Astrocyte (in vitro differentiated cells and primary cell): ENCODE measurements around the gene SBNO2.

ENCODE experiments used
- CTCF ChIP-seq: IDR thresholded peaks from 2 replicates; pipeline ENCODE4 v1.5.1; 2011; ENCODE audit warnings: low read depth, mild to moderate bottlenecking, inconsistent platforms, low read length, moderate library complexity; ENCODE audit not compliant: insufficient read depth
- EZH2 ChIP-seq: IDR thresholded peaks from 2 replicates; pipeline ENCODE4 v1.6.1; 2012; ENCODE audit warnings: mild to moderate bottlenecking, low read length, inconsistent platforms; ENCODE audit not compliant: insufficient read depth

- TF ChIP-seq CTCF (no peak), EZH2 (no peak)
Measured at GRCh38 chr19:1161716-1162115, 12.4 kb downstream of the SBNO2 start.
